Stimulated activated CD4-positive, alpha-beta T cell treated with anti-CD3 and anti-CD28 coated beads, Interleukin-2, amount 100 ng/mL, for 24 hours (primary cell): ENCODE results near the gene TCF19.
A peak's percentile ranks its signal among the peaks of the same experiment; 100 is the strongest.

ENCODE experiments used
- DNase-seq, 2 donors: peaks; one replicate each; pipeline ENCODE4 v3.0.0-alpha.2; 2020

TCF19 gene

GRCh38 chr6:31128093-31128676 is 30.2 kb upstream of the TCF19 start:
- DNase-seq, result peak; percentile 80 to 86

- DNase-seq, result no peak
Measured at GRCh38 chr6:31129130-31129529, 29.3 kb upstream of the TCF19 start.

GRCh38 chr6:31130751-31131150 is 27.6 kb upstream of the TCF19 start:
- DNase-seq, result no peak

- no peak for DNase-seq
Measured at GRCh38 chr6:31131595-31131994, 26.8 kb upstream of the TCF19 start.

GRCh38 chr6:31132806-31133205 is 25.6 kb upstream of the TCF19 start:
- no peak for DNase-seq

- no peak for DNase-seq
Measured at GRCh38 chr6:31135710-31136109, 22.7 kb upstream of the TCF19 start.

- DNase-seq, result no peak
Measured at GRCh38 chr6:31138982-31139381, 19.4 kb upstream of the TCF19 start, which contains the start of gene PSORS1C2. Gene PSORS1C2 (minus strand): TSS chr6:31139066. CDS start chr6:31139026, 40 bp downstream.

- no peak for DNase-seq
Measured at GRCh38 chr6:31139599-31139998, 18.8 kb upstream of the TCF19 start.

GRCh38 chr6:31140643-31141042 is 17.7 kb upstream of the TCF19 start:
- DNase-seq, result no peak

- no peak for DNase-seq
Measured at GRCh38 chr6:31142361-31142761, 16.0 kb upstream of the TCF19 start.

GRCh38 chr6:31143148-31143547 is 15.2 kb upstream of the TCF19 start:
- no peak for DNase-seq

- DNase-seq, result no peak
Measured at GRCh38 chr6:31144296-31144969, 14.0 kb upstream of the TCF19 start.

GRCh38 chr6:31144970-31145340 is 13.4 kb upstream of the TCF19 start:
- no peak for DNase-seq

GRCh38 chr6:31145386-31145785 is 13.0 kb upstream of the TCF19 start:
- no peak for DNase-seq

GRCh38 chr6:31149827-31150447 is 8.5 kb upstream of the TCF19 start:
- no peak for DNase-seq

- no peak for DNase-seq
Measured at GRCh38 chr6:31152781-31153180, 5.6 kb upstream of the TCF19 start.

- no peak for DNase-seq
Measured at GRCh38 chr6:31154436-31154835, 4.0 kb upstream of the TCF19 start.

- no peak for DNase-seq
Measured at GRCh38 chr6:31156641-31157040, 1.7 kb upstream of the TCF19 start.

GRCh38 chr6:31157513-31158139 is 763 bp upstream of the TCF19 start, which contains the start of gene CCHCR1:
Gene CCHCR1 (minus strand): TSS chr6:31157802. CDS start chr6:31157600, 202 bp downstream.
- DNase-seq, result no peak

- DNase-seq, result peak; percentile 35 to 40
Measured at GRCh38 chr6:31158863-31159855, 770 bp downstream of the TCF19 start.

GRCh38 chr6:31161216-31162126 is 3.1 kb downstream of the TCF19 start:
- no peak for DNase-seq
